ENCODE results near the gene PXYLP1. TPM values are rescaled to one million over a fixed set of nuclear protein-coding genes. Genes with fewer than 3 reads are reported as not detected.

PXYLP1 gene
- total and polyA plus RNA-seq, 2 of the 8 experiments (the other 6 are each of a cell fraction or from before 2014, with no cell fraction given) = 19.4 to 20.6 TPM

- Histone ChIP-seq H2BK120ac (replicated peaks; ENCODE audit: low read depth, low read length) (no peak overlapping the region), H2BK12ac (ENCODE audit: low read depth, low read length) (no peak overlapping the region), H3K36me3 (ENCODE audit: control insufficient read depth in 2 of 4, insufficient read depth in 4 of 4, low read length in 3 of 4) (peaks cover 0 to 12% (median under 1%) of the 10 kb centered on the region in 4 experiments; a peak in 2 of 8 replicates), H4K91ac (replicated peaks; ENCODE audit: insufficient read length, low read length) (no peak overlapping the region), H3K4me2 (ENCODE audit: insufficient read depth in 1 of 2, low read depth in 2 of 2, low read length in 2 of 2) (no peak overlapping the region), H2BK20ac (ENCODE audit: low read length) (no peak overlapping the region; the same call in 1 of the 2 replicates), H3K9ac (replicated peaks in 1 of 4; ENCODE audit: extremely low read depth in 1 of 4, low read depth in 3 of 4, low read length in 3 of 4) (no peak overlapping the region), H3K23me2 (ENCODE audit: low read depth, low read length) (no peaks in the 10 kb centered on the region), H2BK15ac (ENCODE audit: low read length) (no peak overlapping the region), H3K4ac (replicated peaks; ENCODE audit: insufficient read length, low read depth, low read length) (no peak overlapping the region), H3K18ac (ENCODE audit: extremely low read depth, low read length) (no peak overlapping the region), H2BK5ac (ENCODE audit: low read depth, low read length) (no peak overlapping the region), H3K79me1 (ENCODE audit: low read depth, low read length) (peaks cover 7% of the 10 kb centered on the region), H3K14ac (ENCODE audit: insufficient read length) (no peak overlapping the region), H2AFZ (ENCODE audit: low read length) (no peak overlapping the region), H3K56ac (replicated peaks; ENCODE audit: insufficient read length, low read depth, low read length) (no peak overlapping the region), H4K20me1 (replicated peaks in 1 of 2; ENCODE audit: control insufficient read depth in 1 of 2, insufficient read depth in 2 of 2, low read length in 2 of 2) (peaks cover 0 to 3% of the 10 kb centered on the region in 2 experiments), H4K5ac (ENCODE audit: insufficient read length, low read depth, low read length) (no peak overlapping the region), H3K27ac (ENCODE audit: low read depth, low read length) (no peak overlapping the region), H3K4me3 (ENCODE audit: extremely low read depth in 1 of 4, insufficient read depth in 2 of 4, low read depth in 3 of 4, low read length in 4 of 4) (no peak overlapping the region), H3K27me3 (replicated peaks in 1 of 4; ENCODE audit: control insufficient read depth in 3 of 4, extremely low read depth in 1 of 4, insufficient read depth in 3 of 4, low read length in 3 of 4) (no peaks in the 10 kb centered on the region), H4K8ac (ENCODE audit: extremely low read depth, insufficient read depth, low read length) (no peak overlapping the region), H3K23ac (ENCODE audit: insufficient read length) (no peak overlapping the region), H3K4me1 (replicated peaks in 1 of 4; ENCODE audit: control insufficient read depth in 3 of 4, insufficient read depth in 4 of 4, low read length in 3 of 4) (peaks cover 10 to 29% (median 24%) of the 10 kb centered on the region in 4 experiments), H3K9me3 (ENCODE audit: insufficient read depth in 2 of 2, low read depth in 1 of 2, low read length in 1 of 2) (no peaks in the 10 kb centered on the region), H2AK5ac (ENCODE audit: low read depth, low read length) (no peak overlapping the region), H3K79me2 (ENCODE audit: control insufficient read depth in 1 of 2, insufficient read depth in 2 of 2, low read length in 2 of 2) (peaks cover 0 to 15% of the 10 kb centered on the region in 2 experiments; a peak in 1 of 4 replicates)
- TF ChIP-seq NRF1 (IDR thresholded peaks at IDR 0.05; ENCODE audit: low read depth, low read length) (no peak), EP300 (IDR thresholded peaks at IDR 0.05; ENCODE audit: borderline replicate concordance in 1 of 2, low read depth in 2 of 2, low read length in 2 of 2) (no peak)
- CTCF ChIA-PET (ENCODE audit: partially characterized antibody) = interaction anchor here (0.7 to 9.6 kb wide), 8 partner anchors 9 to 241 kb away, joined by 3 to 80 read pairs (median 4); partner anchors contain the start of gene PXYLP1
- DNase-seq (ENCODE audit: low read depth in 1 of 2, low spot score in 2 of 2) = no peak
- WGBS, 2 experiments (ENCODE audit: extremely low coverage in 1 of 2, insufficient coverage in 1 of 2, insufficient read length in 1 of 2, insufficient replicate concordance in 2 of 2, low coverage in 1 of 2, low lambda C conversion rate in 2 of 2, missing lambda C conversion rate in 1 of 2) = 74% methylated on average over 5 of the region's 5 CpGs; no CpG with 5 or more reads in 1 of the 2 experiments
- no peak for FAIRE-seq
- POLR2A ChIA-PET (ENCODE audit: partially characterized antibody) = interaction anchor here (0.5 to 1.1 kb wide), 2 partner anchors 9 to 830 kb away, joined by 3 to 5 read pairs; partner anchors contain the start of gene PXYLP1
These were observed 9.3 kb downstream of the PXYLP1 start for GRCh38 chr3:141240687-141241615.
